Esophagus squamous epithelium (tissue), 5 donors: ENCODE results near the gene C11orf42. TPM values are rescaled to one million over a fixed set of nuclear protein-coding genes. Genes with fewer than 3 reads are reported as not detected.

ENCODE experiments used
- DNase-seq: peaks from one replicate; lab custom pipeline; 2025; lab: John Stamatoyannopoulos, UW
- H3K27ac ChIP-seq, 4 donors: fragments of 200-600 bp; sonication (generic); one replicate each; pipeline ENCODE4 v1.5.1; 2016 to 2019; ENCODE audit warnings: mild to moderate bottlenecking in 1 of 4
- H3K27me3 ChIP-seq, 4 donors: fragments of 200-600 bp; sonication (generic); 1 replicate in 3 of 4; 2 replicates in 1 of 4; pipeline versions ENCODE4 v1.5.1 to v1.6.0; 2017 to 2021; ENCODE audit warnings: antibody characterized with exemption in 1 of 4
- H3K36me3 ChIP-seq, 3 donors: fragments of 200-600 bp; sonication (generic); one replicate each; pipeline ENCODE4 v1.5.1; 2016 to 2019
- H3K4me1 ChIP-seq, 3 donors: fragments of 200-600 bp; sonication (generic); one replicate each; pipeline ENCODE4 v1.5.1; 2017 to 2019
- H3K4me3 ChIP-seq, 4 donors: fragments of 200-600 bp; sonication (generic); 1 replicate in 3 of 4; 2 replicates in 1 of 4; pipeline ENCODE4 v1.5.1; 2016 to 2019; ENCODE audit warnings: mild to moderate bottlenecking in 2 of 4, moderate library complexity in 1 of 4
- H3K9me3 ChIP-seq, 3 donors: fragments of 200-600 bp; sonication (generic); one replicate each; pipeline ENCODE4 v1.5.1; 2016 to 2019
- CTCF ChIP-seq, 6 experiments: fragments of 450-650 bp in 4 of 6; fragments of 200-600 bp in 2 of 6; sonication (generic) in 2 of 6; IDR thresholded peaks; one replicate each; pipeline ENCODE4 v1.5.1; 2016 to 2019; ENCODE audit warnings: antibody characterized with exemption in 6 of 6, mild to moderate bottlenecking in 4 of 6, moderate library complexity in 4 of 6
- POLR2A ChIP-seq, 4 donors: fragments of 450-650 bp; IDR thresholded peaks; one replicate each; pipeline ENCODE4 v1.6.1; 2017; ENCODE audit warnings: antibody characterized with exemption in 4 of 4, mild to moderate bottlenecking in 4 of 4, moderate library complexity in 3 of 4
- WGBS, 2 donors: methylation state at CpG; one replicate each; pipeline ENCODE4 v1.1.5; 2018; 5-methylcytosine and 5-hydroxymethylcytosine counted together
- intact Hi-C: fragments of 100-400 bp; cut with DNase I; formaldehyde crosslinking; loops from one replicate; pipeline ENCODE4 v1.15.0; 2022
- total RNA-seq, 4 donors: library from RNA; depleted of rRNA; stranded (reverse); fragments of >200 nt; gene quantifications; one replicate each; pipeline ENCODE4 v1.1.0, GENCODE V29; 2016
- donor health status: DM: yes; HTN: yes; CAD: no.

Gene C11orf42
- total RNA-seq, 4 donors from 2014 or later = not detected

- peak overlapping the region in 3 of 4 donors; percentile 26 to 65 (median 44) for H3K4me3 ChIP-seq
- intact Hi-C loops = no loop called here
These were observed 53.3 kb downstream of the C11orf42 start for GRCh38 chr11:6258571-6259081.

GRCh38 chr11:6260207-6260726, 54.9 kb downstream of the C11orf42 start:
- H3K27ac ChIP-seq = no peak overlapping the region
- DNase-seq = no peak
- H3K9me3 ChIP-seq = no peaks in the 10 kb centered on the region
- no peaks in the 10 kb centered on the region for H3K36me3 ChIP-seq
- peaks cover 16 to 18% (median 17%) of the 10 kb centered on the region in 3 donors for H3K4me1 ChIP-seq
- TF ChIP-seq CTCF (IDR thresholded peaks at IDR 0.05) (no peak), POLR2A (IDR thresholded peaks at IDR 0.05) (no peak)
- WGBS, 2 donors = 57 to 66% methylated on average over 4 to 5 of the region's 5 CpGs
- peak overlapping the region in 1 of 4 donors; percentile 65 for H3K4me3 ChIP-seq
- intact Hi-C loops = no loop called here
- peaks cover 0 to 69% (median 21%) of the 10 kb centered on the region in 4 donors for H3K27me3 ChIP-seq

More at GRCh38 chr11:6258571-6259081, 53.3 kb downstream of the C11orf42 start:
- Histone ChIP-seq H3K9me3 (no peaks in the 10 kb centered on the region), H3K27me3 (peaks cover 0 to 64% (median 21%) of the 10 kb centered on the region in 4 donors), H3K27ac (no peak overlapping the region), H3K36me3 (no peaks in the 10 kb centered on the region), H3K4me1 (peaks cover 16 to 18% (median 17%) of the 10 kb centered on the region in 3 donors)
- no peak for DNase-seq
- 13 to 20% methylated on average over 6 to 16 of the region's 16 CpGs for WGBS, 2 donors
- TF ChIP-seq CTCF (IDR thresholded peaks at IDR 0.05) (no peak), POLR2A (IDR thresholded peaks at IDR 0.05) (no peak)

Other genes starting within 250 kb of the C11orf42 start
- not detected for gene OR56A5, start 237.1 kb upstream of the C11orf42 start, total RNA-seq
- not detected for gene OR52L1, start 218.6 kb upstream of the C11orf42 start, total RNA-seq
- gene OR56A4, start 198.6 kb upstream of the C11orf42 start, total RNA-seq = not detected
- gene OR56A1, start 174.8 kb upstream of the C11orf42 start, total RNA-seq = not detected
- not detected for gene OR56B4, start 97.9 kb upstream of the C11orf42 start, total RNA-seq
- not detected for gene OR52B2, start 35.2 kb upstream of the C11orf42 start, total RNA-seq
- gene OR52W1, start 6.3 kb upstream of the C11orf42 start, total RNA-seq = not detected
- 10 to 100 TPM in 3 of 4 donors, 1 to 10 TPM in 1; 8.3 to 33.5 (median 23.1) TPM for gene FHIP1B, start 29.1 kb downstream of the C11orf42 start, total RNA-seq
- gene CNGA4, start 33.5 kb downstream of the C11orf42 start, total RNA-seq = under 1 TPM in 1 of 4 donors, not detected in 3; 0.38 TPM
- under 1 TPM in 2 of 4 donors, not detected in 2; 0.15 to 0.45 TPM for gene CCKBR, start 54.3 kb downstream of the C11orf42 start, total RNA-seq
- 10 to 100 TPM; 16.6 to 65.0 (median 25.3) TPM for gene CAVIN3, start 114.9 kb downstream of the C11orf42 start, total RNA-seq
- gene SMPD1, start 184.9 kb downstream of the C11orf42 start, total RNA-seq = 10 to 100 TPM; 11.6 to 21.4 (median 14.3) TPM
- gene APBB1, start 213.5 kb downstream of the C11orf42 start, total RNA-seq = 10 to 100 TPM in 2 of 4 donors, 1 to 10 TPM in 2; 2.7 to 29.0 (median 9.9) TPM
- under 1 TPM in 1 of 4 donors, not detected in 3; 0.76 TPM for gene HPX, start 235.4 kb downstream of the C11orf42 start, total RNA-seq